ENCODE data around the gene GSDMA.

The GSDMA gene

DNA sequence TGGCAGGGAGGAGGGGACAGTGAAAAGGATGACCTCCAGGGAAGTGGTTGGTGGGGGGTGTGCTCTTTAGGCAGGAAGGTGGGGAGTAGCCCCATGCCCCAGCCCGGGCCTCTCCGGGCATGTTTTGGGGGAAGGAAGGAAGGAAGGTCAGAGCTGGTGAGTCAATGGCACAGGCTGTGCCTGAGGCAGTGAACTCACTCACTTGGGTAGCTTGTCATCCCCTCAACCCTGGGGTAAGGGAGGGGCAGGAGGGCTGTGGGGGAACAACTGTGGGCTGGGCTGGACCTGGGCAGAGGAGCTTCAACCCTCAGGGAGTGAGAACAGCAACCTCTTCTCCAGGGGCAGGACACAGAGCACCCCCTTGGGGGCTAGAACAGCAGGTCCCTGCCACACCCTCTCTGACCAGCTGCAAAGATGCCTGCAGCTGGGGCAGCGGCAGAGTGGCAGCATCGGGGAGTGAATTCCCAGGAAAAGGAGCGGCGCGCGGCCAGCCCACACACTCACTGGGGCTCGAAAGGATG, 58.7 kb downstream of the GSDMA start:
- peaks cover 40% of the 10 kb centered on the region for H3K36me3 ChIP-seq (ENCODE audit: insufficient read depth, low read length)
- no peaks in the 10 kb centered on the region for H3K9me3 ChIP-seq (ENCODE audit: low read depth, low read length)
- TF ChIP-seq POLR2AphosphoS5 (IDR thresholded peaks at IDR 0.05; ENCODE audit: borderline replicate concordance, low read depth, low read length): no peak
- no peak for TF ChIP-seq FOXP2 (optimal IDR thresholded peaks at IDR 0.05; ENCODE audit: control extremely low read depth, extremely low read length, insufficient read depth)
- no peak for TF ChIP-seq EZH2 (IDR thresholded peaks at IDR 0.05)
- no peak for DNase-seq (ENCODE audit: low read depth, low spot score)
- no peak overlapping the region for H3K27ac ChIP-seq
- no peak overlapping the region for H3K4me3 ChIP-seq
- H3K9ac ChIP-seq (ENCODE audit: insufficient read length): no peak overlapping the region

- Histone ChIP-seq H3K36me3 (ENCODE audit: insufficient read depth, low read length) (peaks cover 45% of the 10 kb centered on the region), H3K27ac (no peak overlapping the region), H3K4me3 (no peak overlapping the region), H3K9me3 (ENCODE audit: low read depth, low read length) (no peaks in the 10 kb centered on the region), H3K9ac (ENCODE audit: insufficient read length) (no peak overlapping the region)
- TF ChIP-seq FOXP2 (optimal IDR thresholded peaks at IDR 0.05; ENCODE audit: control extremely low read depth, extremely low read length, insufficient read depth): no peak
- no peak for TF ChIP-seq POLR2AphosphoS5 (IDR thresholded peaks at IDR 0.05; ENCODE audit: borderline replicate concordance, low read depth, low read length)
- no peak for TF ChIP-seq EZH2 (IDR thresholded peaks at IDR 0.05)
- DNase-seq (ENCODE audit: low read depth, low spot score): no peak
Observed at GRCh38 chr17:40022497-40022896, 59.7 kb downstream of the GSDMA start.

GRCh38 chr17:40022961-40023541, 60.2 kb downstream of the GSDMA start:
- H3K9me3 ChIP-seq (ENCODE audit: low read depth, low read length): no peaks in the 10 kb centered on the region
- no peak overlapping the region for H3K4me3 ChIP-seq
- TF ChIP-seq POLR2AphosphoS5 (IDR thresholded peaks at IDR 0.05; ENCODE audit: borderline replicate concordance, low read depth, low read length) (no peak), EZH2 (IDR thresholded peaks at IDR 0.05) (no peak), FOXP2 (optimal IDR thresholded peaks at IDR 0.05; ENCODE audit: control extremely low read depth, extremely low read length, insufficient read depth) (no peak)
- H3K27ac ChIP-seq: no peak overlapping the region
- no peak for DNase-seq (ENCODE audit: low read depth, low spot score)
- no peak overlapping the region for H3K9ac ChIP-seq (ENCODE audit: insufficient read length)
- H3K36me3 ChIP-seq (ENCODE audit: insufficient read depth, low read length): peaks cover 48% of the 10 kb centered on the region

DNA sequence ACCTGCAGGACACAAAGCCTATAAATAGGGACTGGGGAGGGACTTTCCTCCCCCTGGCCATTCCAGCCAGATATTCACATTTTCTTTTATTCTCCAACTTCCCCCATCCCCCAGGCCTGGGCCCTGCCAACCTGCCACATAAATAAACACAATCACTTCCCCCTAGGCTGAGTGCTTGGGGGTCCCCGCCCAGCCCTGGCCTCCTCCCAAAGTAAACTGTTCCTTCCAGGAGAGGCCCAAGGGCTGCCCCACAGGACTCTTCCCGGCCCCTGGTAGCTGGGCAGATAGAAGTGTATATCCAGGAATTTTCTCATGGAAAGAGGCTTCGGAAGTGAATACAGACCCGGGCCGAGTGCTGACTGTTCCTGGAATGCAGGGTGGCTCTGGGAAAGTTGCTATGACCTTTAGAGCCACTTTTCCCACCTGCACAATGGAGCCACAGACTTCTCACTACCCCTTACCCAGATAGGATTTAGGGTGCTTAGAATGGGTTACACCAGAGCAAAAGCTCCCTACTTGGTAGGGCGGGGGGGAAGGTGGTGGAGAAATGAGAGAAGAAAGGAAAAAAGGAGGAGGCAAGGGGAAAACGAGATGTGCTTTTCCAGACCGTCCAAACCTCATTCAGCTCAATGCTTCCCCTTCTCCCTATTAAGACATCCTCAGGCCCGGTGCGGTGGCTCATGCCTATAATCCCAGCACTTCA, 60.9 kb downstream of the GSDMA start:
- H3K27ac ChIP-seq: no peak overlapping the region
- H3K9ac ChIP-seq (ENCODE audit: insufficient read length): no peak overlapping the region
- H3K36me3 ChIP-seq (ENCODE audit: insufficient read depth, low read length): peaks cover 51% of the 10 kb centered on the region
- H3K4me3 ChIP-seq: no peak overlapping the region
- no peaks in the 10 kb centered on the region for H3K9me3 ChIP-seq (ENCODE audit: low read depth, low read length)
- no peak for TF ChIP-seq FOXP2 (optimal IDR thresholded peaks at IDR 0.05; ENCODE audit: control extremely low read depth, extremely low read length, insufficient read depth)
- no peak for TF ChIP-seq EZH2 (IDR thresholded peaks at IDR 0.05)
- no peak for TF ChIP-seq POLR2AphosphoS5 (IDR thresholded peaks at IDR 0.05; ENCODE audit: borderline replicate concordance, low read depth, low read length)
- no peak for DNase-seq (ENCODE audit: low read depth, low spot score)

DNA sequence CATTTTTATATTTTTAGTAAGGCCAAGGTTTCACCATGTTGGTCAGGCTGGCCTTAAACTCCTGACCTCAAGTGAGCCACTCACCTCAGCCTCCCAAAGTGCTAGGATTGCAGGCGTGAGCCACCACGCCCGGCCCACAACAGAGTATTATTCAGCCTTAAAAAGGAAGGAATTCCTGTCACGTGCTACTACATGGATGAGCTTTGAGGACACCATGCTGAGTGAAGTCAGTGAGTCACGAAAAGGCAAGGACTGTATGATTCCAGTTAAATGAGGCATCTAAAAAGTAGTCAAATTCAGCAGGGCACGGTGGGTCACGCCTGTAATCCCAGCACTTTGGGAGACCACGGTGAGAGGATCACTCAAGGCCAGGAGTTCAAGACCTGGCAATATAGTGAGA, 62.1 kb downstream of the GSDMA start:
- Histone ChIP-seq H3K9me3 (ENCODE audit: low read depth, low read length) (no peaks in the 10 kb centered on the region), H3K27ac (no peak overlapping the region), H3K4me3 (no peak overlapping the region), H3K9ac (ENCODE audit: insufficient read length) (no peak overlapping the region), H3K36me3 (ENCODE audit: insufficient read depth, low read length) (peaks cover 57% of the 10 kb centered on the region)
- no peak for DNase-seq (ENCODE audit: low read depth, low spot score)
- TF ChIP-seq POLR2AphosphoS5 (IDR thresholded peaks at IDR 0.05; ENCODE audit: borderline replicate concordance, low read depth, low read length) (no peak), EZH2 (IDR thresholded peaks at IDR 0.05) (no peak), FOXP2 (optimal IDR thresholded peaks at IDR 0.05; ENCODE audit: control extremely low read depth, extremely low read length, insufficient read depth) (no peak)

DNA sequence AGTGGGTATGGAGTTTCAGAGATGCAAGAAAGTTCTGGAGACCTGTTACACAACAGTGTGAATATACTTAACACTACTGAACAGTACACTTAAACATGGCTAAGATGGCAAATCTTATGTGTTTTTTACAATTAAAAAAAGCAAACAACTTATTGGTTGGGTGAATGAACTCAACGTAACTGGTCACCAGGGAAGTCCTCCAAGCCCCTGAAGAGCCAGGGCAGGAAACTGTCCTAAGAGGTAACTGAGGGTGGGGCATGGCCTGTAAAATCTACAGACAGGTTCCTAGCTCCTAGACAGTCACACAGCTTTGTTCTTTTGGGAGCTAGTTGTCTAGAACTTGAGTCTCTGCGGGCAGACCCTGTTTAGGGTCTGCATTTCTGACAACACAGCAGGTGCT, 62.8 kb downstream of the GSDMA start:
- no peak for DNase-seq (ENCODE audit: low read depth, low spot score)
- Histone ChIP-seq H3K9me3 (ENCODE audit: low read depth, low read length) (no peaks in the 10 kb centered on the region), H3K27ac (no peak overlapping the region), H3K36me3 (ENCODE audit: insufficient read depth, low read length) (peaks cover 57% of the 10 kb centered on the region), H3K4me3 (no peak overlapping the region), H3K9ac (ENCODE audit: insufficient read length) (no peak overlapping the region)
- TF ChIP-seq EZH2 (IDR thresholded peaks at IDR 0.05) (no peak), POLR2AphosphoS5 (IDR thresholded peaks at IDR 0.05; ENCODE audit: borderline replicate concordance, low read depth, low read length) (no peak), FOXP2 (optimal IDR thresholded peaks at IDR 0.05; ENCODE audit: control extremely low read depth, extremely low read length, insufficient read depth) (no peak)

- Histone ChIP-seq H3K27ac (no peak overlapping the region), H3K36me3 (ENCODE audit: insufficient read depth, low read length) (peaks cover 61% of the 10 kb centered on the region), H3K9ac (ENCODE audit: insufficient read length) (no peak overlapping the region), H3K4me3 (no peak overlapping the region), H3K9me3 (ENCODE audit: low read depth, low read length) (no peaks in the 10 kb centered on the region)
- no peak for TF ChIP-seq POLR2AphosphoS5 (IDR thresholded peaks at IDR 0.05; ENCODE audit: borderline replicate concordance, low read depth, low read length)
- TF ChIP-seq FOXP2 (optimal IDR thresholded peaks at IDR 0.05; ENCODE audit: control extremely low read depth, extremely low read length, insufficient read depth): no peak
- no peak for TF ChIP-seq EZH2 (IDR thresholded peaks at IDR 0.05)
- DNase-seq (ENCODE audit: low read depth, low spot score): no peak
Observed at GRCh38 chr17:40025991-40026815, 63.4 kb downstream of the GSDMA start.
